Heart right ventricle (tissue), 16 donors: ENCODE data around the gene PIAS2. TPM values are rescaled to one million over a fixed set of nuclear protein-coding genes. Genes with fewer than 3 reads are reported as not detected.

Experiments
- ATAC-seq, 8 donors: fragments of 200-7000 bp; cut with Tn5 transposase; one replicate each; pipeline ENCODE4 v1.9.1; 2020; ENCODE audit warnings: mild to moderate bottlenecking in 8 of 8, moderate library complexity in 8 of 8, moderate number of reproducible peaks in 1 of 8
- DNase-seq, 2 donors: peaks; one replicate each; pipeline ENCODE4 v3.0.0-alpha.2; 2020
- H3K27ac ChIP-seq, 10 donors: fragments of 200-600 bp; sonication (generic) in 2 of 10; one replicate each; pipeline versions ENCODE4 v1.5.0 to v1.8.0; 2020 to 2022; ENCODE audit warnings: mild to moderate bottlenecking in 3 of 10
- H3K27me3 ChIP-seq, 7 donors: fragments of 200-600 bp; one replicate each; pipeline ENCODE4 v1.8.0; 2021 to 2022; ENCODE audit warnings: mild to moderate bottlenecking in 2 of 7
- H3K36me3 ChIP-seq, 9 donors: fragments of 200-600 bp; sonication (generic) in 1 of 9; one replicate each; pipeline versions ENCODE4 v1.5.0 to v1.8.0; 2020 to 2022; ENCODE audit warnings: mild to moderate bottlenecking in 2 of 9
- H3K4me1 ChIP-seq, 9 donors: fragments of 200-600 bp; sonication (generic) in 1 of 9; one replicate each; pipeline versions ENCODE4 v1.5.0 to v1.8.0; 2020 to 2022; ENCODE audit warnings: mild to moderate bottlenecking in 4 of 9
- H3K4me3 ChIP-seq, 10 donors: fragments of 200-600 bp; sonication (generic) in 2 of 10; one replicate each; pipeline versions ENCODE4 v1.5.0 to v1.8.0; 2020 to 2022; ENCODE audit warnings: mild to moderate bottlenecking in 7 of 10, moderate library complexity in 2 of 10
- H3K9me3 ChIP-seq, 11 donors: fragments of 200-600 bp in 10 of 11; sonication (generic) in 2 of 11; one replicate each; pipeline versions ENCODE4 v1.5.0 to v1.8.0; 2013 to 2022; ENCODE audit warnings: mild to moderate bottlenecking in 2 of 11, control low read depth in 1 of 11, moderate library complexity in 1 of 11
- WGBS, 2 donors: extraction: QIAGEN DNeasy Blood & Tissue Kit; methylation state at CpG; one replicate each; pipeline ENCODE4 v1.1.7; 2013; ENCODE audit warnings: inconsistent platforms in 1 of 2; 5-methylcytosine and 5-hydroxymethylcytosine counted together
- intact Hi-C, 10 donors: fragments of 100-400 bp; cut with DNase I; formaldehyde crosslinking; loops; one replicate each; pipeline versions ENCODE4 v1.11.1 to v1.14.2; 2022
- polyA plus RNA-seq, 2 donors: library from polyadenylated mRNA; stranded (reverse); fragments of 200-250 nt; gene quantifications; one replicate each; pipeline ENCODE4 v1.2.3, GENCODE V29; 2013
- total RNA-seq, 10 donors: library from RNA; stranded (reverse); fragmentation: NEBNext Ultra II Directional in 3 of 10; extraction: Animal tissue kit (Norgen Biotek cat#: 25700) in 3 of 10; gene quantifications; one replicate each; pipeline versions ENCODE4 v1.2.1 to v1.2.4, GENCODE V29; 2021 to 2023
- TF ChIP-seq, protein P1 (sequence below), 9 donors: fragments of 200-600 bp; sonication (generic) in 2 of 9; IDR thresholded peaks; one replicate each; pipeline versions ENCODE4 v1.5.0 to v1.8.0; 2021 to 2022; ENCODE audit warnings: antibody characterized with exemption in 9 of 9, mild to moderate bottlenecking in 5 of 9, moderate library complexity in 1 of 9
- donor health status: Arrhythmogenic right ventricular cardiomyopathy.
- donor health status: ischemic (EF 13 %, LVEDD 7.1; RV severe dilation, severe dysfunction).
- donor health status: healthy with polysubstance abuse.
- donor health status: DM: no; HTN: yes; CAD: no.
- donor health status: DM: no; HTN: no; CAD: no.
- donor health status: ischemic (EF 25% LVEDD 6.9; RV normal size, moderate dysfunction).
- donor health status: ischemic (EF 25% LVEDD 5.7; RV mildly dilated, moderate dysfunction).
- donor health status: healthy.
- donor health status: DM: yes; HTN: yes; CAD: no.
- donor health status: Ischemic cardiomyopathy.
- donor health status: ischemic (EF 35%, LVEDD 5.7; RV mildly dilated, moderate dysfunction).
- donor health status: nonischemic (EF 11% LVEDD 7.7; RV severe dilation, severe dysfunction).
- donor health status: DM: yes; HTN: yes; CAD: no.
- donor health status: PGD.
- donor health status: ischemic (EF 29% LVEDD 5.4; RV normal size, mild dysfunction).
- donor health status: nonischemic (EF 23%, LVEDD 6.1; RV moderate dilation, normal function).

Gene PIAS2
- total and polyA plus RNA-seq, 12 donors, result 3.4 to 39.2 (median 32.8) TPM

GRCh38 chr18:46771141-46771540, 146.2 kb downstream of the PIAS2 start:
- no peak for DNase-seq
- intact Hi-C loops, result no loop called here
- H3K4me1 ChIP-seq, result peaks cover 0 to 25% (median 13%) of the 10 kb centered on the region in 9 donors
- no peak overlapping the region for H3K27ac ChIP-seq
- WGBS, 2 donors, result 32 to 43% methylated on average over 3 of the region's 3 CpGs
- no peaks in the 10 kb centered on the region for H3K27me3 ChIP-seq
- no peaks in the 10 kb centered on the region for H3K36me3 ChIP-seq
- no peak for ATAC-seq
- H3K4me3 ChIP-seq, result no peak overlapping the region
- H3K9me3 ChIP-seq, result no peaks in the 10 kb centered on the region
- TF ChIP-seq, protein P1, sequence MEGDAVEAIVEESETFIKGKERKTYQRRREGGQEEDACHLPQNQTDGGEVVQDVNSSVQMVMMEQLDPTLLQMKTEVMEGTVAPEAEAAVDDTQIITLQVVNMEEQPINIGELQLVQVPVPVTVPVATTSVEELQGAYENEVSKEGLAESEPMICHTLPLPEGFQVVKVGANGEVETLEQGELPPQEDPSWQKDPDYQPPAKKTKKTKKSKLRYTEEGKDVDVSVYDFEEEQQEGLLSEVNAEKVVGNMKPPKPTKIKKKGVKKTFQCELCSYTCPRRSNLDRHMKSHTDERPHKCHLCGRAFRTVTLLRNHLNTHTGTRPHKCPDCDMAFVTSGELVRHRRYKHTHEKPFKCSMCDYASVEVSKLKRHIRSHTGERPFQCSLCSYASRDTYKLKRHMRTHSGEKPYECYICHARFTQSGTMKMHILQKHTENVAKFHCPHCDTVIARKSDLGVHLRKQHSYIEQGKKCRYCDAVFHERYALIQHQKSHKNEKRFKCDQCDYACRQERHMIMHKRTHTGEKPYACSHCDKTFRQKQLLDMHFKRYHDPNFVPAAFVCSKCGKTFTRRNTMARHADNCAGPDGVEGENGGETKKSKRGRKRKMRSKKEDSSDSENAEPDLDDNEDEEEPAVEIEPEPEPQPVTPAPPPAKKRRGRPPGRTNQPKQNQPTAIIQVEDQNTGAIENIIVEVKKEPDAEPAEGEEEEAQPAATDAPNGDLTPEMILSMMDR (IDR thresholded peaks at IDR 0.05), result no peak

DNA sequence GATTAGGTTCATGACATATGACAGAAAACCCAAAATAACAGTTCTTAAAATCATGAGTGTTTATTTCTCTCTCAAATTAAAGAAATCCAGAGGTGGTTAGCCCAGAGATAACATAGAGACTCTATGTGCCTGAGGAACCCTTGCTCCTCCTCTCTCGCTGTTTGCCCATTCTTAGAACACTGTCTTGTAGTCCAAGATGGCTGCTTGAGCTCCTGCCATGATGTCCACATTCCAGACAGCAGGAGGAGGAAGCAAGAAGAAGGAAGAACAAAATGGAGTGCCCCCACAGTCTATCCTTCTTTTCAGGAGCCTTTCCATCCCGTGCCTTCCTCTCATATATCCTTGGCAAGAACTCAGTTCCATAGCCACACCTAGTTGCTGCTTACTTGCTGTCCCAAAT, 146.6 kb downstream of the PIAS2 start:
- no peaks in the 10 kb centered on the region for H3K27me3 ChIP-seq
- 76 to 80% methylated on average over 2 of the region's 2 CpGs for WGBS, 2 donors
- peaks cover 0 to 25% (median 13%) of the 10 kb centered on the region in 9 donors for H3K4me1 ChIP-seq
- H3K27ac ChIP-seq, result no peak overlapping the region
- no peaks in the 10 kb centered on the region for H3K36me3 ChIP-seq
- H3K9me3 ChIP-seq, result no peaks in the 10 kb centered on the region
- DNase-seq, result no peak
- TF ChIP-seq, protein P1 (IDR thresholded peaks at IDR 0.05), result no peak
- H3K4me3 ChIP-seq, result no peak overlapping the region
- no peak for ATAC-seq
- intact Hi-C loops, result no loop called here

GRCh38 chr18:46768166-46768921, 149.0 kb downstream of the PIAS2 start:
- H3K27me3 ChIP-seq, result no peaks in the 10 kb centered on the region
- H3K27ac ChIP-seq, result peak overlapping the region in 7 of 10 donors; percentile 54 to 89 (median 87)
- H3K36me3 ChIP-seq, result no peaks in the 10 kb centered on the region
- TF ChIP-seq, protein P1 (IDR thresholded peaks at IDR 0.05), result no peak
- peaks cover 0 to 25% (median 13%) of the 10 kb centered on the region in 9 donors for H3K4me1 ChIP-seq
- WGBS, 2 donors, result 54 to 60% methylated on average over 9 of the region's 9 CpGs
- DNase-seq (peak; percentile 36 to 66), ATAC-seq (peak; percentile 80 to 98 (median 90))
- intact Hi-C loops, result loop anchor here in 1 of 10 donors (2.0 kb wide), 1 partner anchor 52 kb away; no protein-coding TSS in a partner anchor
- no peaks in the 10 kb centered on the region for H3K9me3 ChIP-seq
- H3K4me3 ChIP-seq, result no peak overlapping the region

DNA sequence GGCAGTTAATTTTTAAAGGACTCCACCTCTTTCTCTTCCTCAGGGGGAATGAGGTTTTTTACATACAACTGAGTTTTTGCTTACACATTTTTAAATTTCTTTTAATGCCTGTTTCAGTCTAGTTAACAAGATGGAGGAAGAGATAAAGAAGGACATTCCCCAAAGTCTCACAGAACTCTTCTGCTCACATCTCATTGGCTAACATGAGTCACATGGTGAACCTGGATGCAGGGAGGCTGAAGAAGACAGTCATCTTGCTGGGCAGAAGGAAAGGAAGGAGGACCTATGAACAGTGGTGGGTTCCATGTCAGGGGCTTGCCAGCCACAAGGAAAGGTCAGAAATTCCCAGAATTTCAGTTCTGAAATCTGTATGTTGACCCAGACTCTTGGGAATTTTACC, 150.1 kb downstream of the PIAS2 start:
- peaks cover 0 to 10% (median 0%) of the 10 kb centered on the region in 7 donors for H3K27me3 ChIP-seq
- ATAC-seq (no peak), DNase-seq (no peak)
- peaks cover 0 to 25% (median 13%) of the 10 kb centered on the region in 9 donors for H3K4me1 ChIP-seq
- H3K36me3 ChIP-seq, result no peaks in the 10 kb centered on the region
- H3K4me3 ChIP-seq, result no peak overlapping the region
- intact Hi-C loops, result no loop called here
- peak overlapping the region in 2 of 10 donors; percentile 83 to 88 for H3K27ac ChIP-seq
- TF ChIP-seq, protein P1 (IDR thresholded peaks at IDR 0.05), result no peak
- no peaks in the 10 kb centered on the region for H3K9me3 ChIP-seq
